NCI-H226 (cell line): ENCODE results near the gene SDK1.
"Not testable (repeated sequence)": the region's sequence is repeated elsewhere in the genome, so short reads cannot be mapped to it uniquely, and the experiment has no call there.

Experiments
- DNase-seq: peaks from one replicate; pipeline ENCODE4 v3.0.0-alpha.2; 2015

Gene SDK1

DNA sequence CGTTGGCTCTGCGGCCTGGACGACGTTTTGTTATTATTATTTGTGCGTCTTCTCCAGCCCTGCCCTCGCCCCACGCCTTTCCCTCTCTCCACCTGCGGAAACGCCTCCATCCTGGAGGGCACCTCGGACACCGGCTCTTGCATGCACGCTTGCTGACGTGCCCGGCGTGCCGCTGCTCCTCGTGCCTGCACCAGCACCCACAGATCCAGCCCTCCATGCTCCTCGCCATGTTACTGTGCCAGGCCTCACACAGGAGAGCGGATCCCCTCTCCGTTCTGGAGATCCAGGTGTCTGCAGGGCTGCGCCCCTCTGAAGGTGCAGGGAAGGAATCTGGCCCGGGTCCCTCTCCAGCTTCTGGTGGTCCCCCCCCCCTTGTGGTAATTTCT, 1007.1 kb downstream of the SDK1 start:
- no peak for DNase-seq

DNA sequence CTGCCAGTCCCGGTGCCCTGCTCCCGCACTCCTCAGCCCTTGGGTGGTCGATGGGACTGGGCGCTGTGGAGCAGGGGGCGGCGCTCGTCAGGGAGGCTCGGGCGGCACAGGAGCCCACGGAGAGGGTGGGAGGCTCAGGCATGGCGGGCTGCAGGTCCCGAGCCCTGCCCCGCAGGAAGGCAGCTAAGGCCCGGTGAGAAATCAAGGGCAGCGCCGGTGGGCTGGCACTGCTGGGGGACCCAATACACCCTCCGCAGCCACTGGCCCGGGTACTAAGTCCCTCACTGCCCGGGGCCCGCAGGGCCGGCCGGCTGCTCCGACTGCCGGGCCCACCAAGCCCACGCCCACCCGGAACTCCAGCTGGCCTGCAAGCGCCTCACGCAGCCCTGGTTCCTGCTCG, 1012.9 kb downstream of the SDK1 start:
- not testable (repeated sequence) for DNase-seq

DNA sequence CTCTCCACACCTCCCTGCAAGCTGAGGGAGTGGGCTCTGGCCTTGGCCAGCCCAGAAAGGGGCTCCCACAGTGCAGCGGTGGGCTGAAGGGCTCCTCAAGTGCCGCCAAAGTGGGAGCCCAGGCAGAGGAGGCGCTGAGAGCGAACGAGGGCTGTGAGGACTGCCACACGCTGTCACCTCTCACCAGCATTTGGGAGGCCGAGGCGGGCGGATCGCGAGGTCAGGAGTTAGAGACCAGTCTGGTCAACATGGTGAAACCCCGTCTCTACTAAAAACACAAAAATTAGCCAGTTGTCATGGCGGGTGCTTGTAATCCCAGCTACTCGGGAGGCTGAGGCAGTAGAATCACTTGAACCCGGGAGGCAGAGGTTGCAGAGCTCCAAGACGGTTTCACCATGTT, 1013.3 kb downstream of the SDK1 start:
- DNase-seq, result not testable (repeated sequence)
